HG03097 (cell line): ENCODE data around the gene AP1G1.
"Not testable (repeated sequence)": the region's sequence is repeated elsewhere in the genome, so short reads cannot be mapped to it uniquely, and the experiment has no call there.

ENCODE experiments used
- ATAC-seq: cut with Tn5 transposase; IDR thresholded peaks from one replicate; pipeline ENCODE4 v1.9.1; 2021; ENCODE audit not compliant: unreplicated experiment, low FRiP score

The AP1G1 gene

GRCh38 chr16:71811261-71811803, 2.7 kb upstream of the AP1G1 start:
- ATAC-seq = no peak

- ATAC-seq = not testable (repeated sequence)
Measured at GRCh38 chr16:71810155-71810530, 1.5 kb upstream of the AP1G1 start.

GRCh38 chr16:71807905-71808592, 585 bp downstream of the AP1G1 start:
- ATAC-seq = no peak

GRCh38 chr16:71803305-71803690, 5.3 kb downstream of the AP1G1 start:
- no peak for ATAC-seq

GRCh38 chr16:71796501-71797097, 12.0 kb downstream of the AP1G1 start:
- ATAC-seq = no peak

- no peak for ATAC-seq
Measured at GRCh38 chr16:71794943-71795342, 13.7 kb downstream of the AP1G1 start.

GRCh38 chr16:71794018-71794417, 14.6 kb downstream of the AP1G1 start:
- ATAC-seq = no peak

- ATAC-seq = no peak
Measured at GRCh38 chr16:71792176-71792575, 16.5 kb downstream of the AP1G1 start.

- not testable (repeated sequence) for ATAC-seq
Measured at GRCh38 chr16:71790329-71790728, 18.3 kb downstream of the AP1G1 start.

GRCh38 chr16:71789136-71789535, 19.5 kb downstream of the AP1G1 start:
- ATAC-seq = no peak

- ATAC-seq = no peak
Measured at GRCh38 chr16:71788578-71788977, 20.1 kb downstream of the AP1G1 start.

GRCh38 chr16:71785143-71785542, 23.5 kb downstream of the AP1G1 start:
- not testable (repeated sequence) for ATAC-seq

- ATAC-seq = no peak
Measured at GRCh38 chr16:71784093-71784492, 24.5 kb downstream of the AP1G1 start.

GRCh38 chr16:71781741-71782140, 26.9 kb downstream of the AP1G1 start:
- no peak for ATAC-seq

GRCh38 chr16:71780521-71781089, 28.0 kb downstream of the AP1G1 start:
- no peak for ATAC-seq

GRCh38 chr16:71778780-71779179, 29.9 kb downstream of the AP1G1 start:
- no peak for ATAC-seq

- no peak for ATAC-seq
Measured at GRCh38 chr16:71777329-71777728, 31.3 kb downstream of the AP1G1 start.

GRCh38 chr16:71775949-71776348, 32.7 kb downstream of the AP1G1 start:
- no peak for ATAC-seq

- no peak for ATAC-seq
Measured at GRCh38 chr16:71771571-71771970, 37.1 kb downstream of the AP1G1 start.

GRCh38 chr16:71769222-71769621, 39.4 kb downstream of the AP1G1 start:
- no peak for ATAC-seq

- no peak for ATAC-seq
Measured at GRCh38 chr16:71767060-71767900, 41.4 kb downstream of the AP1G1 start.
